Measurements from ENCODE around the gene WNT4.

Gene WNT4

DNA sequence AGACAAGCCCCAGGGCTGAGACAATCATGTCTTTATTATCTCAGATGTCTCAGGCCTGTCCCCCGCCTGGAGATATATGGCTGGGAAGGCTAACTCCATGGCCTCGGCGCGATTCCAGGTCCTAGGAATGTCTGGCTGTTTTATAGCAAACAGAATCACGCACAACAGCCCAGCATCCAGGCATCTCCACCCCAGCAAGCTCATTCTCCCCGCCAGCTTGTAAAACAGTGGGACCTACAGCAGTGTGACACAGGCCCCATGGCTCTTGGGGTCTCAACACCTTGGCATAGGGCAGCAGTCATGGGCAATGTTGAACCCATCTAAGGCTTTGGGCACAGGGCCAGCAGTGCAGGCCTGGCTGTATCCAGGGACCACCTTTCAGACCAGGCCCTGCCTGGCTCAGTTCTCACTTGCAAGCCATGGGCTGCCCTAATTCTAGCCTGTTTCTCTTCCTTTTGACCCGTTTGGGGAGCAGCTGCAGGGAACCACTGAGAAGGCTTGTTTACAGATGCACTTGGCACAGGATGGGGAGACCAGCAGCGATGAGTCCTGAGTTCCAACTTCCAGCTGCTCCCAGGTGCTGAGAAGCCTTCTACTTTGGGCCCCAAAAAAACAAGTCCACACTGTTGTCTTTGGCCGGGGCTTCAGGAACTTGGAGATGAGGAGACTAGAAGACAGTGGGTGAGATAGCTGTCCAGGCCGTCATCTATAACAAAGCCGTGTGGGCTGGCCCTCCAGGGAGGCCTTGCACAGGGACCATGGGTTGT is 34.4 kb downstream of the WNT4 start:
- ATAC-seq, result no peak
- TF ChIP-seq, protein P1, sequence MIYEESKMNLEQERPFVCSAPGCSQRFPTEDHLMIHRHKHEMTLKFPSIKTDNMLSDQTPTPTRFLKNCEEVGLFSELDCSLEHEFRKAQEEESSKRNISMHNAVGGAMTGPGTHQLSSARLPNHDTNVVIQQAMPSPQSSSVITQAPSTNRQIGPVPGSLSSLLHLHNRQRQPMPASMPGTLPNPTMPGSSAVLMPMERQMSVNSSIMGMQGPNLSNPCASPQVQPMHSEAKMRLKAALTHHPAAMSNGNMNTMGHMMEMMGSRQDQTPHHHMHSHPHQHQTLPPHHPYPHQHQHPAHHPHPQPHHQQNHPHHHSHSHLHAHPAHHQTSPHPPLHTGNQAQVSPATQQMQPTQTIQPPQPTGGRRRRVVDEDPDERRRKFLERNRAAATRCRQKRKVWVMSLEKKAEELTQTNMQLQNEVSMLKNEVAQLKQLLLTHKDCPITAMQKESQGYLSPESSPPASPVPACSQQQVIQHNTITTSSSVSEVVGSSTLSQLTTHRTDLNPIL (CRISPR knock-in tag; IDR thresholded peaks at IDR 0.05; ENCODE audit: low read depth), result no peak
- TF ChIP-seq OSR1 (CRISPR knock-in tag; IDR thresholded peaks at IDR 0.05) (no peak), ZNF8 (CRISPR knock-in tag; IDR thresholded peaks at IDR 0.05) (no peak), ISL1 (CRISPR knock-in tag; IDR thresholded peaks at IDR 0.05) (peak; percentile 42), ZFP30 (CRISPR knock-in tag; IDR thresholded peaks at IDR 0.05) (no peak)
- TF ChIP-seq, protein P2, sequence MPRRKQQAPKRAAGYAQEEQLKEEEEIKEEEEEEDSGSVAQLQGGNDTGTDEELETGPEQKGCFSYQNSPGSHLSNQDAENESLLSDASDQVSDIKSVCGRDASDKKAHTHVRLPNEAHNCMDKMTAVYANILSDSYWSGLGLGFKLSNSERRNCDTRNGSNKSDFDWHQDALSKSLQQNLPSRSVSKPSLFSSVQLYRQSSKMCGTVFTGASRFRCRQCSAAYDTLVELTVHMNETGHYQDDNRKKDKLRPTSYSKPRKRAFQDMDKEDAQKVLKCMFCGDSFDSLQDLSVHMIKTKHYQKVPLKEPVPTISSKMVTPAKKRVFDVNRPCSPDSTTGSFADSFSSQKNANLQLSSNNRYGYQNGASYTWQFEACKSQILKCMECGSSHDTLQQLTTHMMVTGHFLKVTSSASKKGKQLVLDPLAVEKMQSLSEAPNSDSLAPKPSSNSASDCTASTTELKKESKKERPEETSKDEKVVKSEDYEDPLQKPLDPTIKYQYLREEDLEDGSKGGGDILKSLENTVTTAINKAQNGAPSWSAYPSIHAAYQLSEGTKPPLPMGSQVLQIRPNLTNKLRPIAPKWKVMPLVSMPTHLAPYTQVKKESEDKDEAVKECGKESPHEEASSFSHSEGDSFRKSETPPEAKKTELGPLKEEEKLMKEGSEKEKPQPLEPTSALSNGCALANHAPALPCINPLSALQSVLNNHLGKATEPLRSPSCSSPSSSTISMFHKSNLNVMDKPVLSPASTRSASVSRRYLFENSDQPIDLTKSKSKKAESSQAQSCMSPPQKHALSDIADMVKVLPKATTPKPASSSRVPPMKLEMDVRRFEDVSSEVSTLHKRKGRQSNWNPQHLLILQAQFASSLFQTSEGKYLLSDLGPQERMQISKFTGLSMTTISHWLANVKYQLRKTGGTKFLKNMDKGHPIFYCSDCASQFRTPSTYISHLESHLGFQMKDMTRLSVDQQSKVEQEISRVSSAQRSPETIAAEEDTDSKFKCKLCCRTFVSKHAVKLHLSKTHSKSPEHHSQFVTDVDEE (CRISPR knock-in tag; IDR thresholded peaks at IDR 0.05), result peak; percentile 50; the same call in 1 of the 2 replicates

DNA sequence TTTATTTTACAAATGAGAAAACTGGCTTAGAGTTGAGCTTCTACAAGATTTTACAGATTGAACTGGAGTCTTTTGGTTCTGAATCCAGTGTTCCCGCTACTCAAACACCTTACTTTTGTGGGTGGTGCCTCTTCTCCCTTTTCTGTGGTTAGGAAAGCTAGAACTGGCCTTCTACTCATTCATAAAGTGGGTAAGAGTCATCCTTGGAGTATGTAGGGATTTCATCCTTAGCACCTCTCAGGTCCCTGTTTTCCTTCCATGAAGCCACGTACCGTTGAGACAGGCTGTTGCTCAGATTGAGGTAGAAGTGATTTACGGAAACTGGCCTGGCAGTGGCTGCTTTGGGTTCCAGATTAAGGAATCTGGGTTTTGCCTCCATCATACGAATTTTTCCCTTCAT is 35.8 kb downstream of the WNT4 start:
- no peak for ATAC-seq
- no peak for TF ChIP-seq ZFP3 (CRISPR knock-in tag; IDR thresholded peaks at IDR 0.05)
- TF ChIP-seq, protein P3, sequence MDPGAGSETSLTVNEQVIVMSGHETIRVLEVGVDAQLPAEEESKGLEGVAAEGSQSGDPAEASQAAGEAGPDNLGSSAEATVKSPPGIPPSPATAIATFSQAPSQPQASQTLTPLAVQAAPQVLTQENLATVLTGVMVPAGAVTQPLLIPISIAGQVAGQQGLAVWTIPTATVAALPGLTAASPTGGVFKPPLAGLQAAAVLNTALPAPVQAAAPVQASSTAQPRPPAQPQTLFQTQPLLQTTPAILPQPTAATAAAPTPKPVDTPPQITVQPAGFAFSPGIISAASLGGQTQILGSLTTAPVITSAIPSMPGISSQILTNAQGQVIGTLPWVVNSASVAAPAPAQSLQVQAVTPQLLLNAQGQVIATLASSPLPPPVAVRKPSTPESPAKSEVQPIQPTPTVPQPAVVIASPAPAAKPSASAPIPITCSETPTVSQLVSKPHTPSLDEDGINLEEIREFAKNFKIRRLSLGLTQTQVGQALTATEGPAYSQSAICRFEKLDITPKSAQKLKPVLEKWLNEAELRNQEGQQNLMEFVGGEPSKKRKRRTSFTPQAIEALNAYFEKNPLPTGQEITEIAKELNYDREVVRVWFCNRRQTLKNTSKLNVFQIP (CRISPR knock-in tag; IDR thresholded peaks at IDR 0.05; ENCODE audit: borderline replicate concordance, low read depth), result no peak

DNA sequence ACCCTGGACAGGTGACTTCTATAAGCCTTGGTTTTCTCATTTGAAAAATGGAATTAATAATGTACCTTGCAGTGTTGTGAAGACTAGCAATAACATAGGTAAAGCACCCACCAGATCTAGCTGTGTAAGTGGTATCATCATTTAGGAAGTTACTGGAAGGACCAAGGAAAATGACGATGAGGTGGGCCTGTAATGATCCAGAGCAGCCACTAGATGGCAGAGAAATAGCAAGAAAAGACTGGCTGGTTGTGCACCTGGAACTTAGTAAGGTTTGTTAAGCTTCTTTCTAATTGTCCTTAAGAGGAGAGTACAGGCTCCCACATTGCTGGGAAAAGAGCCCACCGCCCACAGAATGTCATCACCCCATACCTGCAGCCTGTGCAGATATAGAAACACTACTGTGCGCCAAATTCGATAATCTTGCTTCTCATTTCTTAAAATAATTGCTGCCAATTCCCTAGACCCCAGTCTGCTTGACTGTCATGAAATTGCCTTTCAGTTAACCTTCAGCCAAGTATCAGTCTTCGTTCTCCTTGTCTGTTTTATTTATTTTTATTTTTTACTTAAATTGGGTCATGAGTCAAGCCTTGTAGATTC is 37.2 kb downstream of the WNT4 start:
- TF ChIP-seq, protein P4, sequence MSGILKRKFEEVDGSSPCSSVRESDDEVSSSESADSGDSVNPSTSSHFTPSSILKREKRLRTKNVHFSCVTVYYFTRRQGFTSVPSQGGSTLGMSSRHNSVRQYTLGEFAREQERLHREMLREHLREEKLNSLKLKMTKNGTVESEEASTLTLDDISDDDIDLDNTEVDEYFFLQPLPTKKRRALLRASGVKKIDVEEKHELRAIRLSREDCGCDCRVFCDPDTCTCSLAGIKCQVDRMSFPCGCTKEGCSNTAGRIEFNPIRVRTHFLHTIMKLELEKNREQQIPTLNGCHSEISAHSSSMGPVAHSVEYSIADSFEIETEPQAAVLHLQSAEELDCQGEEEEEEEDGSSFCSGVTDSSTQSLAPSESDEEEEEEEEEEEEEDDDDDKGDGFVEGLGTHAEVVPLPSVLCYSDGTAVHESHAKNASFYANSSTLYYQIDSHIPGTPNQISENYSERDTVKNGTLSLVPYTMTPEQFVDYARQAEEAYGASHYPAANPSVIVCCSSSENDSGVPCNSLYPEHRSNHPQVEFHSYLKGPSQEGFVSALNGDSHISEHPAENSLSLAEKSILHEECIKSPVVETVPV (CRISPR knock-in tag; IDR thresholded peaks at IDR 0.05), result no peak
- no peak for TF ChIP-seq ARNTL (CRISPR knock-in tag; IDR thresholded peaks at IDR 0.05; ENCODE audit: borderline replicate concordance, low read depth)
- no peak for TF ChIP-seq TOX (CRISPR knock-in tag; IDR thresholded peaks at IDR 0.05; ENCODE audit: borderline replicate concordance)
- no peak for TF ChIP-seq ZNF70 (CRISPR knock-in tag; IDR thresholded peaks at IDR 0.05)
- TF ChIP-seq ESRRG (CRISPR knock-in tag; IDR thresholded peaks at IDR 0.05), result no peak
- TF ChIP-seq OSR1 (CRISPR knock-in tag; IDR thresholded peaks at IDR 0.05), result no peak
- no peak for TF ChIP-seq ISL1 (CRISPR knock-in tag; IDR thresholded peaks at IDR 0.05)
- TF ChIP-seq RARB (CRISPR knock-in tag; IDR thresholded peaks at IDR 0.05), result no peak
- TF ChIP-seq TCF4 (CRISPR knock-in tag; IDR thresholded peaks at IDR 0.05; ENCODE audit: borderline replicate concordance), result no peak
- no peak for TF ChIP-seq ZNF565 (CRISPR knock-in tag; conservative IDR thresholded peaks at IDR 0.05; ENCODE audit: low read depth)
- TF ChIP-seq ZNF8 (CRISPR knock-in tag; IDR thresholded peaks at IDR 0.05), result no peak
- TF ChIP-seq CSDC2 (CRISPR knock-in tag; IDR thresholded peaks at IDR 0.05), result no peak
- no peak for TF ChIP-seq BACH2 (CRISPR knock-in tag; IDR thresholded peaks at IDR 0.05; ENCODE audit: borderline replicate concordance)
- no peak for TF ChIP-seq ZFP3 (CRISPR knock-in tag; IDR thresholded peaks at IDR 0.05)
- TF ChIP-seq, protein P5, sequence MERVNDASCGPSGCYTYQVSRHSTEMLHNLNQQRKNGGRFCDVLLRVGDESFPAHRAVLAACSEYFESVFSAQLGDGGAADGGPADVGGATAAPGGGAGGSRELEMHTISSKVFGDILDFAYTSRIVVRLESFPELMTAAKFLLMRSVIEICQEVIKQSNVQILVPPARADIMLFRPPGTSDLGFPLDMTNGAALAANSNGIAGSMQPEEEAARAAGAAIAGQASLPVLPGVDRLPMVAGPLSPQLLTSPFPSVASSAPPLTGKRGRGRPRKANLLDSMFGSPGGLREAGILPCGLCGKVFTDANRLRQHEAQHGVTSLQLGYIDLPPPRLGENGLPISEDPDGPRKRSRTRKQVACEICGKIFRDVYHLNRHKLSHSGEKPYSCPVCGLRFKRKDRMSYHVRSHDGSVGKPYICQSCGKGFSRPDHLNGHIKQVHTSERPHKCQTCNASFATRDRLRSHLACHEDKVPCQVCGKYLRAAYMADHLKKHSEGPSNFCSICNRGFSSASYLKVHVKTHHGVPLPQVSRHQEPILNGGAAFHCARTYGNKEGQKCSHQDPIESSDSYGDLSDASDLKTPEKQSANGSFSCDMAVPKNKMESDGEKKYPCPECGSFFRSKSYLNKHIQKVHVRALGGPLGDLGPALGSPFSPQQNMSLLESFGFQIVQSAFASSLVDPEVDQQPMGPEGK (CRISPR knock-in tag; IDR thresholded peaks at IDR 0.05; ENCODE audit: borderline replicate concordance), result no peak
- no peak for TF ChIP-seq PPARA (CRISPR knock-in tag; IDR thresholded peaks at IDR 0.05; ENCODE audit: borderline replicate concordance)
- TF ChIP-seq GLIS3 (CRISPR knock-in tag; IDR thresholded peaks at IDR 0.05), result no peak
- no peak for TF ChIP-seq ZC3H10 (CRISPR knock-in tag; IDR thresholded peaks at IDR 0.05)
- TF ChIP-seq, protein P2 (CRISPR knock-in tag; IDR thresholded peaks at IDR 0.05), result no peak
- ATAC-seq, result peak; percentile 65

All from SK-N-SH treated with all-trans-retinoic acid at 6 μM for 48 hours (cell line).